CD4-positive, alpha-beta T cell (primary cell): ENCODE results near the gene MARCHF3. TPM values are rescaled to one million over a fixed set of nuclear protein-coding genes. Genes with fewer than 3 reads are reported as not detected.
"Not testable (repeated sequence)": the region's sequence is repeated elsewhere in the genome, so short reads cannot be mapped to it uniquely, and the experiment has no call there.

Source experiments
- ATAC-seq: fragments of 200-7000 bp; cut with Tn5 transposase; one replicate; pipeline ENCODE4 v1.10.0; 2022; ENCODE audit warnings: mild to moderate bottlenecking; ENCODE audit not compliant: poor library complexity
- CTCF ChIA-PET: fragments of 350-600 bp; sonication (Branson Sonifier 250); formaldehyde crosslinking; loops from one replicate; lab custom pipeline; 2021; ENCODE audit warnings: antibody characterized with exemption, inconsistent platforms; lab: Charles Lee
- POLR2A ChIA-PET: fragments of 350-600 bp; sonication (Branson Sonifier 250); formaldehyde crosslinking; loops from one replicate; lab custom pipeline; 2021; ENCODE audit warnings: antibody characterized with exemption, inconsistent platforms; lab: Charles Lee
- DNase-seq, 14 experiments: peaks; one replicate each; pipeline ENCODE4 v3.0.0-alpha.2; 2013 to 2020; ENCODE audit warnings: mixed read lengths in 2 of 14
- H3K27ac ChIP-seq, 2 donors: one replicate each; pipeline versions ENCODE4 v1.5.1 to v1.7.0; 2013; ENCODE audit warnings: low read length in 2 of 2, low read depth in 1 of 2, mild to moderate bottlenecking in 1 of 2
- H3K27me3 ChIP-seq, 2 experiments: 1 replicate in 1 of 2; 2 replicates in 1 of 2; pipeline versions ENCODE4 v1.6.1 to v1.7.0; 2013; ENCODE audit warnings: low read length in 2 of 2, control low read depth in 1 of 2, mild to moderate bottlenecking in 1 of 2, moderate library complexity in 1 of 2; ENCODE audit not compliant: insufficient read depth in 2 of 2, control insufficient read depth in 1 of 2
- H3K36me3 ChIP-seq: one replicate; pipeline ENCODE4 v1.6.1; 2013; ENCODE audit warnings: low read length, control low read depth; ENCODE audit not compliant: insufficient read depth
- H3K4me1 ChIP-seq: one replicate; pipeline ENCODE4 v1.6.1; 2013; ENCODE audit warnings: low read length, control low read depth; ENCODE audit not compliant: insufficient read depth
- H3K4me3 ChIP-seq: one replicate; pipeline ENCODE4 v1.5.1; 2013; ENCODE audit warnings: mild to moderate bottlenecking, low read length, moderate library complexity
- H3K9me3 ChIP-seq, 2 experiments: 1 replicate in 1 of 2; 2 replicates in 1 of 2; pipeline versions ENCODE4 v1.6.1 to v1.7.0; 2013; ENCODE audit warnings: low read length in 2 of 2, mild to moderate bottlenecking in 2 of 2, control low read depth in 1 of 2, moderate library complexity in 1 of 2; ENCODE audit not compliant: control insufficient read depth in 1 of 2, insufficient read depth in 1 of 2
- H3K27ac Mint-ChIP-seq: one replicate; pipeline ENCODE4 v1.8.0; 2020; ENCODE audit warnings: mixed read lengths
- H3K27me3 Mint-ChIP-seq: one replicate; pipeline ENCODE4 v1.8.0; 2021; ENCODE audit warnings: mixed read lengths
- H3K36me3 Mint-ChIP-seq: one replicate; pipeline ENCODE4 v1.8.0; 2021; ENCODE audit warnings: low read depth, mixed read lengths
- H3K4me1 Mint-ChIP-seq: one replicate; pipeline ENCODE4 v1.8.0; 2021; ENCODE audit warnings: low read depth, mixed read lengths
- H3K4me3 Mint-ChIP-seq: one replicate; pipeline ENCODE4 v1.8.0; 2020; ENCODE audit warnings: mild to moderate bottlenecking, mixed read lengths
- H3K9me3 Mint-ChIP-seq: one replicate; pipeline ENCODE4 v1.8.0; 2020; ENCODE audit warnings: mixed read lengths
- intact Hi-C, 2 experiments: fragments of 100-400 bp; cut with DNase I in 1 of 2; cut with micrococcal nuclease in 1 of 2; formaldehyde crosslinking; loops; one replicate each; pipeline versions ENCODE4 v1.15.1 to v1.9.0; 2023 to 2025; cut with DNase I, micrococcal nuclease
- total RNA-seq, 174 experiments: library from RNA in 2 of 174; stranded (reverse) in 2 of 174; gene quantifications; one replicate each; pipeline ENCODE4 v1.2.3 and lab custom pipeline; 2021 to 2026
- TF ChIP-seq, protein P1 (sequence below): fragments of 200-600 bp; IDR thresholded peaks from one replicate; pipeline ENCODE4 v1.8.0; 2022; ENCODE audit warnings: antibody characterized with exemption, mild to moderate bottlenecking

The MARCHF3 gene
- total RNA-seq, 2 experiments from 2014 or later: 5.2 to 6.2 TPM

- Histone ChIP-seq H3K4me3 (no peak overlapping the region), H3K27ac (no peak overlapping the region), H3K36me3 (no peaks in the 10 kb centered on the region), H3K4me1 (peaks cover 9% of the 10 kb centered on the region), H3K9me3 (no peaks in the 10 kb centered on the region), H3K27me3 (no peaks in the 10 kb centered on the region)
- no peak overlapping the region for H3K27ac Mint-ChIP-seq
- DNase-seq (no peak), ATAC-seq (no peak)
- intact Hi-C loops: loop anchor here (5.0 kb wide), 3 partner anchors 38 to 428 kb away; partner anchors contain the start of gene ALDH7A1 (in 1 of the 2)
- TF ChIP-seq, protein P1, sequence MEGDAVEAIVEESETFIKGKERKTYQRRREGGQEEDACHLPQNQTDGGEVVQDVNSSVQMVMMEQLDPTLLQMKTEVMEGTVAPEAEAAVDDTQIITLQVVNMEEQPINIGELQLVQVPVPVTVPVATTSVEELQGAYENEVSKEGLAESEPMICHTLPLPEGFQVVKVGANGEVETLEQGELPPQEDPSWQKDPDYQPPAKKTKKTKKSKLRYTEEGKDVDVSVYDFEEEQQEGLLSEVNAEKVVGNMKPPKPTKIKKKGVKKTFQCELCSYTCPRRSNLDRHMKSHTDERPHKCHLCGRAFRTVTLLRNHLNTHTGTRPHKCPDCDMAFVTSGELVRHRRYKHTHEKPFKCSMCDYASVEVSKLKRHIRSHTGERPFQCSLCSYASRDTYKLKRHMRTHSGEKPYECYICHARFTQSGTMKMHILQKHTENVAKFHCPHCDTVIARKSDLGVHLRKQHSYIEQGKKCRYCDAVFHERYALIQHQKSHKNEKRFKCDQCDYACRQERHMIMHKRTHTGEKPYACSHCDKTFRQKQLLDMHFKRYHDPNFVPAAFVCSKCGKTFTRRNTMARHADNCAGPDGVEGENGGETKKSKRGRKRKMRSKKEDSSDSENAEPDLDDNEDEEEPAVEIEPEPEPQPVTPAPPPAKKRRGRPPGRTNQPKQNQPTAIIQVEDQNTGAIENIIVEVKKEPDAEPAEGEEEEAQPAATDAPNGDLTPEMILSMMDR: no peak
- no peaks in the 10 kb centered on the region for H3K36me3 Mint-ChIP-seq
- POLR2A ChIA-PET: interaction anchor here (1.8 kb wide), 1 partner anchor 171 kb away, joined by 4 read pairs; no protein-coding TSS in a partner anchor
- H3K4me1 Mint-ChIP-seq: peaks cover 13% of the 10 kb centered on the region
- H3K9me3 Mint-ChIP-seq: no peaks in the 10 kb centered on the region
- CTCF ChIA-PET: no interaction called here
- no peak overlapping the region for H3K4me3 Mint-ChIP-seq
- H3K27me3 Mint-ChIP-seq: peaks cover 5% of the 10 kb centered on the region
These were observed 5.5 kb downstream of the MARCHF3 start for GRCh38 chr5:127024821-127025220.

DNA sequence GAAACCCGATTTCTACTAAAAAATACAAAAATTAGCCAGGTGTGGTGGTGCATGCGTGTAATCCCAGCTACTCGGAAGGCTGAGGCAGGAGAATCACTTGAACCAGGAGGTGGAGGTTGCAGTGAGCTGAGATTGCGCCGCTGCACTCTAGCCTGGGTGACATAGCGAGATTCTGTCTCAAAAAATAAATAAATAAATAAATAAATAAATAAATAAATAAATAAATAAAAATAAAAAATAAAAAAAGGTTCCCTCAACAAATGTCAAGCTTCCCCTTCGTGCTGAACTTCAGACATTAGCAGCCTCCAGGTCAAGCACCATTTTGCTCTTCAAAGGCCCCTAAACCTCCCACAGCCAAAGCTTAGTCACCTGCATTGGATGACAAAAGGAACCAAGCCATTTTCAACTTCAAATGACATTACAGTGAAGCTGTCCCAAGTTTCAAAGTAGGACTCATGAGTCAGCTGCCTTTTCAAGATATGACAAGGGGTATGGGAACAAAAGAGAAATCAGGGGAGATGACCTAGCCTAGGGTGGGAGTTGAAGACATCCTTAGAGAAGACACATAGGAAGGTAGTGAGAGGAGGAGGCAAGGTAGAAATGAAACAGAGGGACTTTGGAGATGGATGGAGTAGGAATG, 6.7 kb downstream of the MARCHF3 start:
- H3K4me1 ChIP-seq, H3K4me1 Mint-ChIP-seq, H3K27me3 ChIP-seq, H3K9me3 Mint-ChIP-seq, intact Hi-C loops, H3K36me3 ChIP-seq, H3K4me3 ChIP-seq, H3K27ac Mint-ChIP-seq, H3K27me3 Mint-ChIP-seq, ATAC-seq, H3K36me3 Mint-ChIP-seq, H3K9me3 ChIP-seq, CTCF ChIA-PET, H3K27ac ChIP-seq, H3K4me3 Mint-ChIP-seq, DNase-seq: not testable (repeated sequence)
- POLR2A ChIA-PET: interaction anchor here (0.6 kb wide), 1 partner anchor 12 kb away, joined by 3 read pairs; no protein-coding TSS in a partner anchor

GRCh38 chr5:127022846-127023245, 7.5 kb downstream of the MARCHF3 start:
- intact Hi-C loops: no loop called here
- DNase-seq: no peak
- ATAC-seq: no peak
- ChIA-PET POLR2A (interaction anchor here (0.6 kb wide), 1 partner anchor 11 kb away, joined by 3 read pairs; no protein-coding TSS in a partner anchor), CTCF (no interaction called here)
- H3K9me3 ChIP-seq: no peaks in the 10 kb centered on the region
- Mint-ChIP-seq H3K4me1 (no peaks in the 10 kb centered on the region), H3K27me3 (no peaks in the 10 kb centered on the region), H3K4me3 (no peak overlapping the region), H3K9me3 (no peaks in the 10 kb centered on the region), H3K36me3 (no peaks in the 10 kb centered on the region), H3K27ac (no peak overlapping the region)
- H3K27me3 ChIP-seq: no peaks in the 10 kb centered on the region
- TF ChIP-seq, protein P1: no peak
- H3K27ac ChIP-seq: no peak overlapping the region
- H3K36me3 ChIP-seq: no peaks in the 10 kb centered on the region
- no peak overlapping the region for H3K4me3 ChIP-seq
- H3K4me1 ChIP-seq: no peaks in the 10 kb centered on the region
